A549 (cell line): ENCODE data around the gene CCDC92B.

Experiments used
- CTCF ChIP-seq: fragments of >200 bp; sonication (Bioruptor Twin); formaldehyde crosslinking; IDR thresholded peaks from 3 replicates; pipeline ENCODE4 v1.5.1; 2016
- JUNB ChIP-seq: fragments of >200 bp; sonication (Bioruptor Twin); formaldehyde crosslinking; IDR thresholded peaks from 2 replicates; pipeline ENCODE4 v1.6.1; 2016
- NR3C1 ChIP-seq: fragments of >200 bp; sonication (Bioruptor Twin); formaldehyde crosslinking; IDR thresholded peaks from 3 replicates; pipeline ENCODE4 v1.6.1; 2017
- RFX5 ChIP-seq: fragments of 450-650 bp; IDR thresholded peaks from 2 replicates; pipeline ENCODE4 v1.7.1; 2014; ENCODE audit warnings: antibody characterized with exemption, mild to moderate bottlenecking, moderate library complexity
- SREBF2 ChIP-seq: fragments of 450-650 bp; IDR thresholded peaks from 2 replicates; pipeline ENCODE4 v1.6.1; 2014; ENCODE audit warnings: mild to moderate bottlenecking, moderate library complexity
- USF2 ChIP-seq: fragments of 450-650 bp; IDR thresholded peaks from 2 replicates; pipeline ENCODE4 v1.6.1; 2014; ENCODE audit warnings: antibody characterized with exemption

GRCh38 chr17:2713881-2714280, 35.6 kb downstream of the CCDC92B start:
- TF ChIP-seq USF2, result no peak
- TF ChIP-seq CTCF, result no peak
- TF ChIP-seq SREBF2, result no peak
- TF ChIP-seq NR3C1, result no peak
- no peak for TF ChIP-seq RFX5
- no peak for TF ChIP-seq JUNB
